H1 (cell line): Measurements from ENCODE around the gene KRTAP15-1. TPM values are rescaled to one million over a fixed set of nuclear protein-coding genes. Genes with fewer than 3 reads are reported as not detected.

Experiments used
- CBX8 ChIP-seq: fragments of 300-800, 300-1000 bp; sonication (generic); IDR thresholded peaks from 2 replicates; pipeline ENCODE4 v1.7.1; 2016; ENCODE audit warnings: low read depth, low read length, borderline replicate concordance
- POU5F1 ChIP-seq: IDR thresholded peaks from 2 replicates; pipeline ENCODE4 v1.6.1; 2011; ENCODE audit warnings: low read depth, mild to moderate bottlenecking, low read length, moderate library complexity
- RNF2 ChIP-seq: fragments of 200-900, 300-1000 bp; sonication (generic); IDR thresholded peaks from 2 replicates; pipeline ENCODE4 v1.7.1; 2016; ENCODE audit warnings: borderline replicate concordance, low read depth, mild to moderate bottlenecking, antibody characterized with exemption, low read length; ENCODE audit not compliant: poor library complexity, severe bottlenecking; ENCODE audit errors: missing control alignments
- RXRA ChIP-seq: IDR thresholded peaks from 2 replicates; pipeline ENCODE4 v1.6.1; 2011; ENCODE audit warnings: low read depth, mild to moderate bottlenecking, low read length, moderate library complexity; ENCODE audit not compliant: insufficient read depth
- ZNF274 ChIP-seq: IDR thresholded peaks from 2 replicates; pipeline ENCODE4 v1.7.0; 2012; ENCODE audit warnings: low read length, borderline replicate concordance; ENCODE audit errors: extremely low read depth
- polyA plus RNA-seq, 7 experiments: library from polyadenylated mRNA; depleted of rRNA in 3 of 7; stranded (reverse) in 5 of 7; unstranded in 2 of 7; fragments of >200 nt in 5 of 7; fragments of 200-250 nt in 2 of 7; gene quantifications; 1 replicate in 5 of 7; 2 replicates in 1 of 7; 4 replicates in 1 of 7; pipeline versions ENCODE4 v1.2.1 to v1.2.3, GENCODE V29; 2011 to 2013; ENCODE audit warnings: missing spikeins in 2 of 7, mixed read lengths in 2 of 7
- total RNA-seq: library from RNA; stranded (reverse); fragmentation: NEBNext Ultra II Directional; extraction: Animal tissue kit (Norgen Biotek cat#: 25700); gene quantifications from 2 replicates; pipeline ENCODE4 v1.2.1, GENCODE V29; 2021

The KRTAP15-1 gene
- total and polyA plus RNA-seq, 2 of the 8 experiments (the other 6 are each of a cell fraction or from before 2014, with no cell fraction given), result not detected

DNA sequence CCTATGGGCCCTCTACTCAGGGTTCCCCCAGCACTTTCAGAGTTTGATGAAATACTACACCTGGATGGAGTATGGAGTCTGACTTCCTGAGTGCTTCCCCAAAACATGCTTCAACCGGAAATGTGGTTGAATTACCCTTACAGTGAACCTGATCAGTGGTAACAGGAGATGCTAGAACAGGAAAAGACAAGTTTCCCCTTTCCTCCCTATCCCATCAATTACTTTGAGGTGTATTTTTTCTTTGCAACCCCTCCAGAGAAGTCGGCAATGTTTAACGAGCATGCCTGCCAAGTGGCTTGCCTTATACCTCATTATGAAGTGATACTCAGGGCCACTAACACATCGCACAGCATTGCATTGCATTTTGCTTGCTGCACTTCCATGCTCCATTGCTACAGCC lies 7.0 kb downstream of the KRTAP15-1 start (continued):
- no peak for TF ChIP-seq CBX8
- no peak for TF ChIP-seq POU5F1
- TF ChIP-seq RXRA, result no peak
- TF ChIP-seq RNF2, result no peak
- no peak for TF ChIP-seq ZNF274
